Stimulated activated CD8-positive, alpha-beta memory T cell treated with anti-CD3 and anti-CD28 coated beads, Interleukin-7, amount 100 ng/mL, for 1 hour (primary cell): ENCODE measurements around the gene IGLL1.
"Not testable (repeated sequence)": the region's sequence is repeated elsewhere in the genome, so short reads cannot be mapped to it uniquely, and the experiment has no call there.

ENCODE experiments used
- DNase-seq, 2 donors: peaks; one replicate each; pipeline ENCODE4 v3.0.0-alpha.2; 2020; ENCODE audit warnings: low read depth in 2 of 2

Gene IGLL1

GRCh38 chr22:23540837-23541236, 39.3 kb downstream of the IGLL1 start:
- DNase-seq: not testable (repeated sequence)

GRCh38 chr22:23539839-23540198, 40.3 kb downstream of the IGLL1 start:
- DNase-seq: not testable (repeated sequence)

GRCh38 chr22:23539135-23539838, 40.8 kb downstream of the IGLL1 start:
- DNase-seq: peak; percentile 45 to 53

GRCh38 chr22:23538696-23539030, 41.4 kb downstream of the IGLL1 start:
- not testable (repeated sequence) for DNase-seq

- DNase-seq: not testable (repeated sequence)
These were observed 42.0 kb downstream of the IGLL1 start for GRCh38 chr22:23537830-23538695.

- no peak for DNase-seq
These were observed 42.7 kb downstream of the IGLL1 start for GRCh38 chr22:23537416-23537815.

- no peak for DNase-seq
These were observed 43.2 kb downstream of the IGLL1 start for GRCh38 chr22:23536821-23537345.

- not testable (repeated sequence) for DNase-seq
These were observed 44.1 kb downstream of the IGLL1 start for GRCh38 chr22:23535790-23536661.

- DNase-seq: no peak
These were observed 45.0 kb downstream of the IGLL1 start for GRCh38 chr22:23534851-23535717.

GRCh38 chr22:23534201-23534850, 45.8 kb downstream of the IGLL1 start:
- DNase-seq: no peak

GRCh38 chr22:23533771-23534191, 46.3 kb downstream of the IGLL1 start:
- DNase-seq: no peak

GRCh38 chr22:23533328-23533762, 46.7 kb downstream of the IGLL1 start:
- DNase-seq: no peak

- no peak for DNase-seq
These were observed 47.4 kb downstream of the IGLL1 start for GRCh38 chr22:23532731-23533130.

- DNase-seq: no peak
These were observed 48.0 kb downstream of the IGLL1 start for GRCh38 chr22:23531966-23532705.

GRCh38 chr22:23531283-23531956, 48.7 kb downstream of the IGLL1 start:
- no peak for DNase-seq

- DNase-seq: no peak
These were observed 49.3 kb downstream of the IGLL1 start for GRCh38 chr22:23530766-23531282.

- DNase-seq: no peak
These were observed 50.0 kb downstream of the IGLL1 start for GRCh38 chr22:23530106-23530505.

GRCh38 chr22:23529166-23530103, 50.7 kb downstream of the IGLL1 start:
- DNase-seq: no peak
